HG03521 (cell line): Measurements from ENCODE around the gene IKZF4.
"Not testable (repeated sequence)": the region's sequence is repeated elsewhere in the genome, so short reads cannot be mapped to it uniquely, and the experiment has no call there.

Source experiments
- ATAC-seq: cut with Tn5 transposase; IDR thresholded peaks from one replicate; pipeline ENCODE4 v1.9.1; 2021; ENCODE audit warnings: mild to moderate bottlenecking, moderate library complexity; ENCODE audit not compliant: unreplicated experiment

The IKZF4 gene

DNA sequence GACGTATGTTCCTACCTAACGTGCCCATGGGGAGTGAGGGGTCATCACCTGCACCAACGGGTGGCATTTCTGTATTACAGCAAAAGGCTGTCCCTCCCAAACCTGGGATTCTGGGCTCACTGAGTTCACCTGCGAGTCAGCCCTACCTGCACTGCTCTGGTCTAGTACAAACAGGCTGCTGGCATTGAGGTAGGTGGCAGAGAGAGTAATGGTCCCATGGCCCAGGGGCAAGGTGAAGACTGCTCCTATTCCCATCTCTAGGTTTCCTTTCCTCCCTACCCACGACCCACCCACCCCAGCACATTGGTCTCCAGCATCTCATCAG is 23.3 kb upstream of the IKZF4 start:
- no peak for ATAC-seq

DNA sequence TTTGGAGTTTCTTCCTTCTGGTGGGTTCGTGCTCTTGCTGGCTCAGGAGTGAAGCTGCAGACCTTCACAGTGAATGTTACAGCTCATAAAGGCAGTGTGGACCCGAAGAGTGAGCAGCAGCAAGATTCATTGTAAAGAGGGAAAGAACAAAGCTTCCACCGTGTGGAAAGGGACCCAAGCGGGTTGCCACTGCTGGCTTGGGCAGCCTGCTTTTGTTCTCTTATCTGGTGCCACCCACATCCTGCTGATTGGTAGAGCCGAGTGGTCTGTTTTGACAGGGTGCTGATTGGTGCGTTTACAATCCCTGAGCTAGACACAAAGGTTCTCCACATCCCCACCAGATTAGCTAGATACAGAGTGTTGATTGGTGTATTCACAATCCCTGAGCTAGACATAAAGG is 21.3 kb upstream of the IKZF4 start:
- ATAC-seq, result not testable (repeated sequence)

DNA sequence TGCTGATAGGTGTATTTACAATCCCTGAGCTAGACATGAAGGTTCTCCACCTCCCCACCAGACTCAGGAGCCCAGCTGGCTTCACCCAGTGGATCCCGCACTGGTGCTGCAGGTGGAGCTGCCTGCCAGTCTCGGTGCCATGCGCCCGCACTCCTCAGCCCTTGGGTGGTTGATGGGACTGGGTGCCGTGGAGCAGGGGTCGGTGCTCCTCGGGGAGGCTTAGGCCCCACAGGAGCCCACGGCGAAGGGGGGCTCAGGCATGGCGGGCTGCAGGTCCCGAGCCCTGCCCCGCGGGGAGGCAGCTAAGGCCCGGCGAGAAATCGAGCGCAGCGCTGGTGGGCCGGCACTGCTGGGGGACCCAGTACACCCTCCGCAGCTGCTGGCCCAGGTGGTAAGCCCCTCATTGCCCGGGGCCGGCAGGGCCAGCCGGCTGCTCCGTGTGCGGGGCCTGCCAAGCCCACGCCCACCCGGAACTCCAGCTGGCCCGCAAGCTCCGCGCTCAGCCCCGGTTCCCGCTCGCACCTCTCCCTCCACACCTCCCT is 20.8 kb upstream of the IKZF4 start:
- ATAC-seq, result not testable (repeated sequence)

DNA sequence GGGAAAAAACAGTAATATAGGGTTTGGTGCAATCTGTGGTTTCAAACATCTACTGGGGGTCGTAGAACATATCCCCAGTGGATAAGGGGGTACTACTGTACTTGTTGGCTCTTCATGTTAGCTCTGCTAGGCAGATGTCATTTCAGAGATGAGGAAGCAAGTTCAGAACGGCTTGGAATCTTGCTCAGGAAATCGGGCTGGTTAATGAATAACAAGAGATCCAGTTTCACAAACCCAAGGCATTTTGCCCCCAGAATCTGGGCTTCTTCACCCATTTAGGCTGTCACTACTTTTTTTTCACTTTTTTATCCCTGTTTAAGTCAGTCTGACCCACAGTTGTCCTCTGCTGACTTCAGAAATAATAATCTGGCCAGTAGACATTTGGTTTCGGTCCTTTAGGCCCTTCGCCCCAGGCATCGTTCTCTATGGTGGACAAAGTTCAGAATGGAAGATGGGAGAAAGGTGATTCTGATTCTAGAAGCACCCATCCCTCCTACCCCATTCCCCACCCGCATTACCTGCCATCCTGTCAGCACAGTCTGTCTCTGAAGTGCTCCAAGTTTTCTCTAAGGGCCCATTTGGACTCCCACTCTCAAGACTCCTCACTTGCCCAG is 19.2 kb upstream of the IKZF4 start:
- ATAC-seq, result no peak

DNA sequence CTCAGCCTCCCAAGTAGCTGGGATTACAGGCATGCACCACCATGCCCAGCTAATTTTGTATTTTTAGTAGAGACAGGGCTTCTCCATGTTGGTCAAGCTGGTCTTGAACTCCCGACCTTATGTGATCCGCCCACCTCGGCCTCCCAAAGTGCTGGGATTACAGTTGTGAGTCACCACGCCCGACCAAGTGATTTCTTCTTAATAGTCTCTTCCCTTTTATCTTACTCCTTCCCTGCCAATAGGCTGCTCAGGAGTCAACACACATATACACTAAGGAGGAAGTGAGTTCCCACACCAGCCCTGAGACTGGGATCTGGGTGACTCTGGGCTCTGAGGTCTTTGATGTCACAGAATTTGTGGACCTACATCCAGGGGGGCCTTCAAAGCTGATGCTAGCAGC is 17.5 kb upstream of the IKZF4 start:
- not testable (repeated sequence) for ATAC-seq

DNA sequence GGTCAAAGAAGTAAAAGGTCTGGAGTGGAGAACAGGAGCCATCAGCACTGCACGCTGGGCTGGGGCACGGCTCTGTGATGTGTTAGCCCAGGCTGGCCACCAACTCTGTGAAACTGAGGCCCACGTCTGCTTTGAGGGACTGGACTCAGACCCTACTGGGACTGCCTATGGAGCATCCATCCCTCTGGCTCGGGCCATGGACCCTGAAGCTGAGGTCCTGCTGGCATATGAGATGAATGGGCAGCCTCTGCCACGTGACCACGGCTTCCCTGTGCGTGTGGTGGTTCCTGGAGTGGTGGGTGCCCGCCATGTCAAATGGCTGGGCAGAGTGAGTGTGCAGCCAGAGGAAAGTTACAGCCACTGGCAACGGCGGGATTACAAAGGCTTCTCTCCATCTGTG is 16.6 kb upstream of the IKZF4 start:
- no peak for ATAC-seq

DNA sequence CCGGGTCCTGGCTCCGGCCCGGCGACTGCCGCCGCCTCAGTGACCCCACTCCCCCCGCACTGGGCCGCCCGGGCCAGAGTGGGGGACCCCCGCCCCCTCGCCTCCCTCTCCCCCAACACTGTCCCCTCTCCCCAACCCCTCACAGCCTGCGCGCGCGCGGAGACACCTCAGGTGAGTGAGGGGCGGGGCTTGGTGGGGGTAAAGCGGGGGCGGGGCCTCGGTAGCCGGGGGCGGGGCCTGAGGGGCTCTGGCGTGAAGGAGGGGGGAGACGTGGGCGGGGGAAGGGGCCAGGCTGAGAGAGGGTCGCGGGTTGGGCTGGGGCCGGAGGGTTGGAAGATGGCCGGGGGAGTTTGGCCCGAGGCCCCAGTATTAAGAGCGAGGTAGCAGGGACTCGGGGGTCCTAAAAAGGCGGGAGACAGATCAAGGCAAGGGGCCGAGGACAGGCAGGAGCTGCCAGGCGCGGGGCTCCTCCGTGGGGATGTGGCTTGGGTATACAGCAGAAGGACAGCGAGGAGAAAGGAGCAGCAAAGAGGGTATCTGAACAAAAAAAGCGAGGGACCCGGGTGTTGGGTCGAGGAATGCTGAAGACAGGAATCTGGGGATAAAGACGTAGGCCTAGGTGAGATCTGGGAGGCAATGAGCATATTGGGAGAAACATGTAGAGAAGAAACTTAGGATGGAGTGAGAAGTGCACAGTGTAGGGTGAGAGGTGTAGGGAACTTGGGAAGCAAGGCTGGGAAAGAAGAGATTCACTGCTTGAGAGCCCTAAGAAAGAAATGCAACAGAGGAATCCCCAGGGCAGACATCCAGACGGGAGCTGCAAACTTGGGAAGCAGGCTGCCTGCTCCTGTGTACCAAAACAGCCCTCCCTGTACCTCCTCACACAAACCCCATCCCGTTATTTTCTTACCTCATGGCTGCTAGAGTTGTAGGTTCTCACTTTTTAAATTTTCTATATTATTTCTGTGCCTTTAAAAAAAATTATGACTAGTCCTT is 13.0 kb upstream of the IKZF4 start:
- peak; percentile 29 for ATAC-seq

DNA sequence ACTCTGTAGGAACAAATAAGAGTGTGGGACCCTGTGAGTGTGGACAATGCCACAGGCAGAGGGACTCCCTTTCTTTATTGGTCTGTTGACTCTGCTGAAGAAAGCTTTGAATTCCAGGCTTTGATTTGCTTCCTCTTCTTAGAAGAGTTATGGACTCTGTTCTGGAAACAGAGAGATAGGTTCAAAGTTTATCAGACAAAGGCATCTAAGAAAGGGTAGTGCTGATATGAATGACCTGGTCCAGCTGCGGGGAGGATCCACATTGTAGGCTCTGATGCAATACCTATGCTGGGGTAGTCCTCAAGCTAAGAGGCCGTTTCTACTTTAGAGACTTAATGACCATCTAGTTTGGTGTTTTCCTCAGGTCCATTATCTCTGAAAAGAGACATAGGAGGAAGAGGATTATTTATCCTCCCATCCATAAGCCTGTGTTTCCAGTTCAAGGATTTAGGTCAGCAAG is 10.7 kb upstream of the IKZF4 start:
- ATAC-seq, result no peak

DNA sequence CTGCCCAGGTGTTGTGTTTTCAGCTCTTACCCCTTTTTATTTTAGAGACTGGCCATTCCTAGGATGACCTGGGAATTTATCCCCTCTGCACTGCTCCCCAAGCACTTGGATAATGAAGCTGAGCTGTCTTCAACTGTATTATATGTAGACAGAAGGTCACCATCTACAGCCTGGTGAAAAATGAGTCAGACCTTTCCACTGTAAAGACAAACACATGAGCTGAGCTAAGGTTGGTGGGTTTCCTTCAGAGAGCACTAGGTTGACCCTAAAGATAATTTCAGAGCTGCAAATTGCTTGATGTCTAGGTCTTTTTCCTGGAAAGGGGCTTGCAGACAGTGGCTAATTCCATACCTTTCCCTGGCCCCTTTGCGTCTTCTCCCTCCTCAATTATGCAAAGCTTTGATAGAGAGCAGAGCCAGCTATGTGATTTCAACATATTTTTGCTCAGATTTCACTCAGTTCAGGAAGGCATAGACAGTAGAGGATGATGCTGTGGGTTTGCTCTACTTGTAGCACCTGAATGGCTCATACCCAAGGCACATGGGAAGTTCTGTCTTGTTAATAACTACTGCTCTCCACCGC is 9.2 kb upstream of the IKZF4 start:
- no peak for ATAC-seq

DNA sequence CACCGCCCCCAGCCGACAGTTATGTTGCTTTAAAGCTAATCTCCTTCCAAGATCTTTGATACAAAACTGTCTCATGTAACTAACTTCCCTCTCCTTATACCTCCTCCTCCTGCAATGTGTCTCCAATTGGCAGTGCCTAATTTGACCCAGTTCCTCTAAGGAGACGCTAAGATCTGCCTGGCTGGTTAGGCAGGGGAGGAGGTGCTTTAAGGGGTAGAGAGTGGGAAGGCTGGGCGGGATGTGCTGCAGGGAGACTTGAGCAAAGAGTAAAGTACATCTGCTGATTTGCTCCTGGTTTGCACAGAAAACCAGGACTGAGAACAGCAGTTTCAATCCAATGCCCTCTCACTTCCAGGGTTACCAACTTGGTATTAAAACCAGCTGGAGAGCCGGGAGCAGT is 7.4 kb upstream of the IKZF4 start:
- no peak for ATAC-seq

DNA sequence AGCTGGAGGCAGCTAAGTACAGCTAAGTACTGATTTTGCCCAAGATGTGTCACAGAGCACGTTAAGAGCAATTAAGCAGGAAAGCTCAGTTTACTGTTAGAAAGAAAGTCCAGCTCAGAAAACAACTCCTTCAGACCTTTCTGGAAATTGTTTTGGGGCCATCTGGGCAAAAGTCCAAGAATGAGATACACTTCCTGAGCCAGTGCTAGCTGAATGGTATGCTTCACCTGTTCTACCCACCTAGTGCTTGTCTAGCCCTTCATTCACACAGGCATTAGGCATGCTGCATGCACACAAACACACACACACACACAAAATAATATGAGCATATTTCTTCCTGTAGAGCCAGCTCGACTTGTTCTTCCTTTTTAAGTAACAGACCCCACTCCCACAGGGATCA is 6.6 kb upstream of the IKZF4 start:
- ATAC-seq, result no peak

DNA sequence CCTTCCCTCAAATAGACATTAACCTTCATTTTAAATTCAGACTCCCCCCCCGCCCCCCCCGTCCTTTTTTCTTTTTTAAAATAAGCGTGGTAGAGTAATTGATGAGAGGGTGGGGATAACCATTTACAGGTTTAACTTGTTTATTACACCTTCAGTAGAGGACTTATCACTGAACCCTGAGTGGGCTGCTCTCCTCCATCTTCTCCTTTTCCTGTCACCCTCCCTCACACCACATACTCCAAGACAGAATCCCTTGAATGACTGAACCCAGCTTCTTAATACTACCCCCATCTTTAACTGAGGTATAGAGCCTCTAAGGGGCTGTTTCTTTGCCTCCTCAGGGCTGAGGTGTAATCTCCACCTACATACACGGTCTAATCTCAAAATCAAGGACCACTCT is 3.7 kb upstream of the IKZF4 start:
- ATAC-seq, result no peak

DNA sequence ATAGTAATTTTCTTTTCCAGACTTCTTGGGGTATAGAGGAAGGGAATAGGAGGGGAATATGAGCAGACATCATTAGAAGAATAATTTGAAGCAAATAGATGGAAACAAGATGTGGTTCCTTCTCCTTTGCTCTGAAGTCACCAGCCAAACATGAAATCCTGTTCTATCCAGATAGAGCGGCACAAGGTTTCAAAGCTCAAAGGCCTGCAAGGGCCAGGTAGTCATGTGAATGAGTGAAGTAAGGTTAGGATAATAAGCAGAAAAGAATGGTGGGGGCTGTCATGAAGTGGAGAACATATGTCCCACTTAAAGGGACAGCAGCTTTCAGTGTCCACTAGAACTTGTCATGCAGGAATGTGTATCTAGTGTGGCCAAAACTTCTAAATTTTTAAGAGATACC is 2.5 kb upstream of the IKZF4 start:
- ATAC-seq, result no peak

DNA sequence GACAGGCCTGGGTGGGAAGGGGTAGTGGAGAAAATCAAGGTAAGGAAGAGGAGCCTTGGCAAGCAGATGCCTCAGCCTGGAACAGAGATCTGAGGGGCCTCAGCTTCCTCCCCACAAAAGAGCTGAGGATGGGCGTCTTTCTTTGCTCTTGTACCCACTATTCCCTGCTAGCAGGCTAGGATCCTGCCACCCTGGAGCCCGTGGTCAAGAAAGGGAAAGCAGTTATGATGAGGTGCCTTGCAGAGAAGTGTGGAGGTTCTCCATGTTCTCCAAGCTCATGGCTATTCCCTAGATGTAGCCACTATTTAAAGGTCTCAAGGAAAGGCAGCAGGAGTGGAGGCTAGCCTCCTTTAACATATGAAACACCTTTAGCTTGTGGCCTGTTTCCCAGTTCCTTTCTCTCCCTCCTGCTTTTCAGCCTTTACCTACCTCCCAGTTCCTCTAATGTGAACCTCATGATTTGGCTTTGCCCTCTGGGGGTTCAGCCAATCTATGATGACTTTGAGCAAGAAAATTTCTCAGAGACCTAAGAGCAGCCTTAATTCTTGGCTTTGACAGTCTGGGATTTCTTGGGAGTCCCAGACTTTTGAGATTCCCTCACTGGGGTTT is 1.1 kb downstream of the IKZF4 start:
- no peak for ATAC-seq

DNA sequence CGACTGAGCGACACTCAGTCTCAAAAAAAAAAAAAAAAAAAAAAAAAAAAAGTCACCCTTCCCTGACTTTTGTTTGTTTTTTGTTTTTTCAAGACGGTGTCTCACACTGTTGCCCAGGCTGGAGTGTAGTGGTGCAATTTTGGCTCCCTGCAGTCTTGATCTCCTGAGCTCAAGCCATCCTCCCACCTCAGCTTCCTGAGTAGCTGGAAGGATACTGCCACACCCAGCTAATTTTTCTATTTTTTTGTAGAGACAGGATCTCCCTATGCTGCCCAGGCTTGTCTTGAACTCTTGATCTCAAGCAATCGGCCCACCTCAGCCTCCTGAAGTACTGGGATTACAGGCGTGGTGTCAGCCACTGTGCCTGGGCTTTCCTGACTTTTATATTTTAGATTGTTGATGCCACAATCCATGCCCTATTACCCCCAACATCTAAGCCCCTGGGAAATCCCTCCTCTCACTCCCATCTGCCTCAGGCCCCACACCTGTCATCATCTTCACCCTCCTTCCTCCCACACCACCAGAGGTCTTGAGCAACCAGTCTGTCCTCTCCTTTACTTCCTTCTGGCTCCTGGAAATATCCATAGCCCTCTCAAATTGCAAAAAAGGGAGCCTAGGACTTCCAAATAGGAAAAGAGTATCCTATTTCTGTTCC is 7.8 kb downstream of the IKZF4 start:
- no peak for ATAC-seq

DNA sequence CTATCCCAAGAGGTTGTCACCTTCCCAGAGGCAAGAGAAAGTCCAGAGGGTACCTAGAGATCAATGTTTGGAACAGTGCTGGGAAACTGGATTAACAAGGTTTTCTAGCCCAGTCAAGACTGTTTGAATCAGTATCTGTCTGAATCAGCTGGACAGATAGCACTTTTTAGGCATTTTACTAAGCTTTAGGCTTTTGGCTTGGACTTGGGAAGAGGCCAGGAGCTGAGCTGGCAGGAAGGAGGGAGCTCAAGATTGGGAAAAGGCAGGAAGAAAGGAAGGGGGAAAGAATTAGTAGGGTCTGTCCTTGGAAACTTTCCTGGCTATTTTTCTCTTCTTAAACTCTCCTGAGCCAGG is 8.3 kb downstream of the IKZF4 start:
- no peak for ATAC-seq

DNA sequence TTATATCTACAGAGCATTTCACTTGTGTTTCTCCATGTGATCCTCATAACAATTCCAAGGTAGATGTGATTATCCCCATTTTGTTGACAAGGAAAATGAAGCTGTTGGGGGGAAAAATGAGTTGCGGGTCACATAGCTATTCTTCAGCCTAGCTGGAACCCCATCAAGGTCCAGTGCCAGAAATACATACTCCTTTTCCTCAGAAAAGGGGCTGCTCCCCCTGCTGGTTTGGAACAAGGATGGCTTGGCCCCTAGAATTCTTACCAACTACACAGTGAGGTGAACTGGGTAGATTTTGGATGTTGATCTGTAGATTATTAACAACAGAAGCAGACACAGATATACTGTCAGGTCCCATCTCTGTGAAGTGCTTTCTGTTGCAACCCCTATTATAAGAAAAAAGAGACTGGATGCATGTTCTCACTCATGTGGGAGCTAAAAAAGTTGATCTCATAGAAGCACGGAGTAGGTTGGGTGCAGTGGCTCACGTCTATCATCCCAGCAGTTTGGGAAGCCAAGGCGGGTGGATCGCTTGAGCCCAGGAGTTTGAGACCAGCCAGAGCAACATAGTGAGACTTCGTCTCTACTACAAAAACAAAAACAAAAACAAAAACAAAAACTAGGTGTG is 8.9 kb downstream of the IKZF4 start:
- ATAC-seq, result no peak

DNA sequence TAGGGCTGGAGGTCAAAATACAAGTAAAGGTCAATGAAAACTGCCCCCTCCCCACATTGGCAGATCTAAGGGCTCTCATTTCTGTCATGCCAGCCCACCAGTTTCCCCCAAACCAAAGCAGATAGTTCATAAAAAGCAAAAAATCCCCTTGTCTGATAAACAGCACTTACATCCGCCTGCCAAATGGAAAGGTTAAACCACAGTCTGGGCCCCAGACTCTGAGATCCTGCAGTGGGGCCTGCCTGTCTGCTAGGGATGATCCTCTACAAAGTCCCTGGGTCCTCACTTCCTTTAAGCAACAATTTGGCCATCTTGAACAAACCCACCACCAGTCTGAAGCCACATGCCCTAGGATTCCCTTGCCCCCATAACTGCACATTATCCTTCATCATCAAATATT is 11.1 kb downstream of the IKZF4 start:
- ATAC-seq, result no peak

DNA sequence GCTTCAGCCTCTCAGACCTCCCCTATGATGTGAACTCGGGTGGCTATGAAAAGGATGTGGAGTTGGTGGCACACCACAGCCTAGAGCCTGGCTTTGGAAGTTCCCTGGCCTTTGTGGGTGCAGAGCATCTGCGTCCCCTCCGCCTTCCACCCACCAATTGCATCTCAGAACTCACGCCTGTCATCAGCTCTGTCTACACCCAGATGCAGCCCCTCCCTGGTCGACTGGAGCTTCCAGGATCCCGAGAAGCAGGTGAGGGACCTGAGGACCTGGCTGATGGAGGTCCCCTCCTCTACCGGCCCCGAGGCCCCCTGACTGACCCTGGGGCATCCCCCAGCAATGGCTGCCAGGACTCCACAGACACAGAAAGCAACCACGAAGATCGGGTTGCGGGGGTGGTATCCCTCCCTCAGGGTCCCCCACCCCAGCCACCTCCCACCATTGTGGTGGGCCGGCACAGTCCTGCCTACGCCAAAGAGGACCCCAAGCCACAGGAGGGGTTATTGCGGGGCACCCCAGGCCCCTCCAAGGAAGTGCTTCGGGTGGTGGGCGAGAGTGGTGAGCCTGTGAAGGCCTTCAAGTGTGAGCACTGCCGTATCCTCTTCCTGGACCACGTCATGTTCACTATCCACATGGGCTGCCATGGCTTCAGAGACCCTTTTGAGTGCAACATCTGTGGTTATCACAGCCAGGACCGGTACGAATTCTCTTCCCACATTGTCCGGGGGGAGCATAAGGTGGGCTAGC is 13.9 kb downstream of the IKZF4 start:
- no peak for ATAC-seq

DNA sequence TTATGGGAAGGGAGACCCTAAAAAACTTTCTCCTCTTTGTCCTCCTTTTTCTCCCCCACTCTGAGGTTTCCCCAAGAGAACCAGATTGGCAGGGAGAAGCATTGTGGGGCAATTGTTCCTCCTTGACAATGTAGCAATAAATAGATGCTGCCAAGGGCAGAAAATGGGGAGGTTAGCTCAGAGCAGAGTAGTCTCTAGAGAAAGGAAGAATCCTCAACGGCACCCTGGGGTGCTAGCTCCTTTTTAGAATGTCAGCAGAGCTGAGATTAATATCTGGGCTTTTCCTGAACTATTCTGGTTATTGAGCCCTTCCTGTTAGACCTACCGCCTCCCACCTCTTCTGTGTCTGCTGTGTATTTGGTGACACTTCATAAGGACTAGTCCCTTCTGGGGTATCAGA is 16.3 kb downstream of the IKZF4 start:
- no peak for ATAC-seq
